SIG-M5 treated with dmso at 0.1 percent for 504 hours (cell line): ENCODE data around the gene PARD3B.

Source experiments
- DNase-seq: peaks from one replicate; lab custom pipeline; 2025; ENCODE audit not compliant: unreplicated experiment; lab: John Stamatoyannopoulos, UW

Gene PARD3B

GRCh38 chr2:205658068-205658467 lies 1112.8 kb downstream of the PARD3B start:
- DNase-seq, result no peak

GRCh38 chr2:205658572-205658971 lies 1113.3 kb downstream of the PARD3B start:
- DNase-seq, result no peak

- DNase-seq, result no peak
Observed at GRCh38 chr2:205659922-205660321, 1114.6 kb downstream of the PARD3B start.

- DNase-seq, result no peak
Observed at GRCh38 chr2:205660521-205661124, 1115.3 kb downstream of the PARD3B start.

GRCh38 chr2:205661281-205661680 lies 1116.0 kb downstream of the PARD3B start:
- DNase-seq, result no peak

- no peak for DNase-seq
Observed at GRCh38 chr2:205662206-205662965, 1117.1 kb downstream of the PARD3B start.

GRCh38 chr2:205665791-205666190 lies 1120.5 kb downstream of the PARD3B start:
- no peak for DNase-seq
